ENCODE results near the gene SKP2.

DNA sequence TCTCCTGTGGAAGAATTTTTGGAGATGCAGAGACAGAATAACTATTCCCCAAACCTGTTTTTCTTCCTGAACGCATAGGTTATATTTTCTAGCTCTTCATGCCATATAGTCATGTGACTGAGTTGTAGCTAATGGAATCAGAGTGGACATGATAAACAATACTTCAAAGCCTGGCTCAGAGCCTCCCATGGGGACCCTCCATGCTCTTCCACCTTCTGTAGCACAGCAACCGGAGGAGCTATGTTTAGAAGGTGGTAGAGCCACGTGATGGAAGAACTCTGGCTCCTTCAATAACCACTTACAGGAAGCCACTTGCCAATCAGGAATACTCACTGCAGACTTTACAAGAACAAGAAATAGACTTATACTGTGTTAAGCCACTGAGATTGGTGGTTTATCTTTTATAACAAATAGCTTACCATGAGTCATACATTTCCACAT is 50.6 kb downstream of the SKP2 start:
- TF ChIP-seq ESRRG (CRISPR knock-in tag; IDR thresholded peaks at IDR 0.05) (no peak), PPARA (CRISPR knock-in tag; IDR thresholded peaks at IDR 0.05; ENCODE audit: borderline replicate concordance) (no peak), ZC3H10 (CRISPR knock-in tag; IDR thresholded peaks at IDR 0.05) (no peak)
- TF ChIP-seq, protein P1, sequence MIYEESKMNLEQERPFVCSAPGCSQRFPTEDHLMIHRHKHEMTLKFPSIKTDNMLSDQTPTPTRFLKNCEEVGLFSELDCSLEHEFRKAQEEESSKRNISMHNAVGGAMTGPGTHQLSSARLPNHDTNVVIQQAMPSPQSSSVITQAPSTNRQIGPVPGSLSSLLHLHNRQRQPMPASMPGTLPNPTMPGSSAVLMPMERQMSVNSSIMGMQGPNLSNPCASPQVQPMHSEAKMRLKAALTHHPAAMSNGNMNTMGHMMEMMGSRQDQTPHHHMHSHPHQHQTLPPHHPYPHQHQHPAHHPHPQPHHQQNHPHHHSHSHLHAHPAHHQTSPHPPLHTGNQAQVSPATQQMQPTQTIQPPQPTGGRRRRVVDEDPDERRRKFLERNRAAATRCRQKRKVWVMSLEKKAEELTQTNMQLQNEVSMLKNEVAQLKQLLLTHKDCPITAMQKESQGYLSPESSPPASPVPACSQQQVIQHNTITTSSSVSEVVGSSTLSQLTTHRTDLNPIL (CRISPR knock-in tag; IDR thresholded peaks at IDR 0.05; ENCODE audit: low read depth), result no peak

Measured in SK-N-SH treated with all-trans-retinoic acid at 6 μM for 48 hours (cell line).